Dedifferentiated amniotic fluid mesenchymal stem cell (primary cell): ENCODE results near the gene GK2.

Experiments used
- DNase-seq: peaks from one replicate; pipeline ENCODE4 v3.0.0-alpha.2; 2016; ENCODE audit errors: extremely low spot score

The GK2 gene

DNA sequence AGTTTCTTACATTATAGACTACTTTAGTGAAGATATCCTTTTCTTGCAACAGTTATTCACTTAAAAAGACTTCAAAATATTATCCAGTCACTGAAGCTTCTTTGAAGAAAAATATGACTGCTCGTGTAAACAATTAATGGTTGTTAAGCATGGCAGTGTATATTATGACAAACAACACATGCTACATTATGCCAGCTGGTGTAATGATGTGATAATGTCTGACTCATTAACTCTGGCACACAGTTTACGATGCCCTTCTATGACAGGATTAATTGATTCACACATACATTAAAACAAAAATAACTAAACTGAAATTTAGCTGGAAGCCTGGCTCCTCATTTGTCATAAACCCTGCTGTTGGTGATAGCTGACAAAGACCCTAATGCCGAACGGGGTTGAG is 22.4 kb downstream of the GK2 start:
- no peak for DNase-seq

DNA sequence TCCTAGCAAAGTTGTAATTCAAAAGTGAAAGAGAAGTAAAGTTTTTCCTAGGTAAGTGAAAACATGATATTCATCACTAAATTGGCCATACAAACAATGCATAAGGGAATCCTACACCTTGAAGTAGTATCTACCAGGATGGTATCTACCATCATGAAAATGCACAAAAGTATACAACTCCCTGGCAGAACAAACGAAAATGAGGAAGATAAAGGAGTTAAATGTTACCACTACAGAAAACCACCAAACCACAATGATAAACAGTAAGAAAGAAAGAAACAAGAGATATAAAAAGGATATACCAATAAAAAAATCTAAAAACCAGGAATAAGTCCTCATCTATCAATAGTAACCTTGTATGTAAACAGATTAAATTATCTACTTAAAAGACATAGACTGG is 26.9 kb downstream of the GK2 start:
- DNase-seq: no peak

DNA sequence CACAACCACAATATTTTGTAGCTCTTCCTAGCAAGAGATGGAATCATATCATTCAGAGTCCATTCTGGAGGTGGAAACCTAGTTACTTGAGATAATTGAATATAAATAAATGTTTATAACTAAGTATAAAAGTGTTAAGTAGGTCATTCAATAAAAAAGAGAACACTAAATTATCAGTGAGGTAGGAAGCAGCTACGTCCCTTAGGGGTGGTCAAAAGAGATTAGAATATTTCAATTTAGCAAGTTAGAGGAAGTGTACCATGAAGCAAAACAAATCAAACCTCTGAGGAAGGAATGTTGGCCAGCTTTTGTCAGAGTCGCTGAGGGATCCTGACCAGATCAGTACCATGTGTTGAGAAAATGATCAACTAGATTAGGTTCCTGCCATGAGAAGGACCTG is 38.0 kb downstream of the GK2 start:
- DNase-seq: no peak

DNA sequence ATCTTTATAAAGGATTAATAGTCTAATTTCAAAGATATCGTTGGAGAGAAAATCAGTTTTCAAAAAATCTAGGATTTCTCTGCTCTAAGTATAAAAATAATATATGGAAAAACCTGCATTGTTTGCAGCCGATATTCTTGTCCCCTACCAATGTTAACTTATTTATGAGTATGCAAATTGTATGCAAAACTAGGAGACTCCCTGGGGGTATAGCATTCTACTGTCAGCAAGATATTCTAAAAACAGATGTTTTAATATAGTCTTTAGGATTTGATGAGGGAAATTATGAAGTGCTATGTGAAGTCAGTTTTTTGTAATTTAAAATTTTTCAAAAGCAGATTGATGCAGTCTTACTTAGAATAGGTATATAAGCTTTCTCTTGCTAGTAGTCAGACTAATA is 40.9 kb downstream of the GK2 start:
- no peak for DNase-seq

DNA sequence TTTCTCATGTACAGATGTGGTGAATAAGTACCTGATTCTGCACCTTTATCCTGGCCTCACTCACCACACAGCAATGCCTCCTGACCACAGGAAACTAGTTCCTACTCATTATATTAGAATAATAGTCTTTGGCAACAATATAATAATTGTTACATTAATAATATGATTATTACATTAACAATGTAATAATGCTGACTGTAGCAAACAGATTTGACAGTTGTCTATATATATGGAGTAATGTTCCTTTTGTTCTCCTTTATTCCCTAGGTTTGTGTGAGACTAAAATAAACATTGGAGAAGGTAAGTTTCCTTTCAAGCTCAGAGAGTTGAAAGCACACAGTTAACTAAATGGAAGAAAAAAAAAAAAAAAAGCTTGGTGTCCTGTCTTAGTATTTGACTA is 41.6 kb downstream of the GK2 start:
- no peak for DNase-seq

DNA sequence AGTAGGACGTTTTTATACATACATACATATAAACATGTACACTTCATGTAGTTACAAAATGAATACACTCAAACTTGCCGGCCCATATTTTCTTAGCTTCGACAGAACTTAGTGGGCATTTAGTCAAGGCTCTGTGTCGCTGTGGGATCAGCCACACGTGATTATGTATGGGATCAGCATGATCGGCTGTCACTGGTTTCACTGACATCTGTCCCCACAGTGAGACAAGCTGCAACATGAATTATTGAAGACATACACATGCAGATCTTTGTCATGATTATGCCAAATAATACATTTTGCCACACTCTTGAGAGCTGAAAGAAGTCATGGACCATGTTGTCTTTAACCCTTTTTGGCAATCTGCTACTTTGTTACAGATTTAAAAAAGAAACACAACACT is 44.0 kb downstream of the GK2 start:
- DNase-seq: no peak

DNA sequence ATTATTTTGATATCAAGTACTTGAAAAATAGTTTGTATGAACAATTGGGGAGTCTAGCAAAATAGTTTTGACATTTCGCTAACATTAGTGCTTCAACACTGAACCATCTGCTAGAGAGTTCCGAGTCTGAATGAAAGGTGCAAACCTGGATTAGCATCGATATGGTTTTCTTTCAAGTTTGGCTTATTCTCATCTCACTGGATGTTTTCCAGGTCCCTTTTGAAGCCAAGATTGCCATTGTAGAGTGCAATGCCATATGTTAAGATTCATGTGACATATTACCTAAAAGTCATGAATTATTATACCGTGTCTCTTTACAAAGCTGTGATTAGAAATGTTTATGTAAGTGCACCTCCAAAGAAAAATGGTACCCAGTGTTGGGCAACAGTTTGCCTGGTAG is 45.4 kb downstream of the GK2 start:
- no peak for DNase-seq

DNA sequence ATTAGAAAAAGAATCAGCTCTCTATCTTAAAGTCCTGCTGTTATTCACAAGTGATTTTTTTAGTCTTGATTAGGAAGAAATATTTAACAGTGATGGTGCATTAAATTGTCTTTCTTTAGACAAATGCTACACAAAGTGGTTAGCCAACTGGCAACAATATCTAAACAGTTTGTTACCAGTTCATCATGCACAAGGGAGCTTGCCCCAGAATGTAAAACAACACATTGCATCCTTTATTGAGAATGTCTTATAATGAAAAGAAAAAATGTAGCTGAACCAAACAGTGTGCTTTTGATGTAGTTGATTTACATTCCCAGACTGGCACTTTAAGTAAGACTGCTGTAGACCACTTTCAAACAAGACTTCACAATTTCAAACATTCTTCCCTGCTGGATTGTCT is 48.0 kb downstream of the GK2 start:
- DNase-seq: no peak

DNA sequence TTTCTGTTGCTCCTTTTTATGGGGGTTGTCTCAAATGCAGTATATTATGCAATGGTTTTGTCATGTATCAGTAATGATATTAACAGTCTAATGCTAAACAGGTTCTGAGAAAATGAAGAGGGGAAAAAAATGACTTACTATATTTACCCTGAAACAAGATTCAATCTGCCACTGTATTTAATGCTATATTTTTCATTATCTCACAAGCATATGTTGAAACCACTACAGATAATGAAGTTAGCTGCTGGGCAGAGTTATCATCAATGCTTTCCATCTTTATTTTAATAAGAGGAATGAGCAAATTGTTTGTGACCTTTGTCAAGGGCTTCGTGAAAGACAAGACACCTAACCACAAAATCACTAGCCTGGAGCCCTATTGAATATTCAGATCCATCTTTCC is 49.6 kb downstream of the GK2 start:
- no peak for DNase-seq

DNA sequence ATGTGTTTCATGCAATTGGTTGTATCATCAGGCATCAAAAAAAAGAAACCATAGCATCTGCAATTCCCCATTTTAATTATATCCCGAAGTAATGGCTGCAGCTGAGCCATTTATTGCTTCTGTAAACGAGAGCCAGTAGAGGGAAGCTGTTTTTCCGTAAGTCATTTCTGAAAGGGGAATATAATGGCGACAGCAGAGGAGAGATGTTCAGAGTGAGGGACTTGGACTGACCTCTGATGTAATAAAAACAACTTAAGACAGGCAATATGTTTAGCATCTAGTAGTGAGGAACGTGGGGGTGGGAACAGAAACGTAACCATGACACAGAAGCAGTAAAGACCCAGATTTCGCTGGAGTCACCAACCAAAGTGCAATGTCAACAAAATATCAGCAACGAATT is 50.7 kb downstream of the GK2 start:
- DNase-seq: no peak
